GM12878 (cell line): Measurements from ENCODE around the gene ZNF581. TPM values are rescaled to one million over a fixed set of nuclear protein-coding genes. Genes with fewer than 3 reads are reported as not detected.

Experiments used
- CBX3 ChIP-seq: fragments of 200-600 bp; sonication (generic); IDR thresholded peaks from 2 replicates; pipeline ENCODE4 v1.6.1; 2016; ENCODE audit warnings: low read depth, borderline replicate concordance
- EED ChIP-seq: sonication (generic); IDR thresholded peaks from 2 replicates; pipeline ENCODE4 v1.6.1; 2016; ENCODE audit warnings: antibody characterized with exemption, low read depth
- EP300 ChIP-seq, 2 experiments: fragments of 150-350 bp in 1 of 2; IDR thresholded peaks; 2 replicates each; pipeline ENCODE4 v1.6.1; 2011 to 2012; ENCODE audit warnings: low read depth in 2 of 2, low read length in 2 of 2, borderline replicate concordance in 1 of 2, improper control_type of control experiment in 1 of 2, inconsistent platforms in 1 of 2; ENCODE audit not compliant: control insufficient read depth in 1 of 2
- GATAD2B ChIP-seq: fragments of 450-650 bp; conservative IDR thresholded peaks from 2 replicates; pipeline ENCODE4 v1.6.1; 2017; ENCODE audit warnings: low read depth, mild to moderate bottlenecking, moderate library complexity
- HDAC2 ChIP-seq: fragments of 200-600 bp; sonication (generic); IDR thresholded peaks from 2 replicates; pipeline ENCODE4 v1.6.1; 2017
- IRF4 ChIP-seq: IDR thresholded peaks from 2 replicates; pipeline ENCODE4 v1.6.1; 2011; ENCODE audit warnings: low read depth, low read length
- PKNOX1 ChIP-seq: fragments of 450-650 bp; IDR thresholded peaks from 2 replicates; pipeline ENCODE4 v1.6.1; 2016; ENCODE audit warnings: mild to moderate bottlenecking
- PML ChIP-seq: IDR thresholded peaks from 2 replicates; pipeline ENCODE4 v1.6.1; 2012; ENCODE audit warnings: low read length, inconsistent platforms
- POLR2A ChIP-seq: IDR thresholded peaks from 2 replicates; pipeline ENCODE4 v1.6.1; 2011; ENCODE audit warnings: low read depth, mild to moderate bottlenecking, low read length
- POLR2AphosphoS2 ChIP-seq: IDR thresholded peaks from 2 replicates; pipeline ENCODE4 v1.6.1; 2011; ENCODE audit warnings: low read depth, mild to moderate bottlenecking, low read length, improper control_type of control experiment, moderate library complexity
- SIN3A ChIP-seq: IDR thresholded peaks from 2 replicates; pipeline ENCODE4 v1.6.1; 2012; ENCODE audit warnings: low read depth, low read length, improper control_type of control experiment
- SMC3 ChIP-seq: IDR thresholded peaks from 2 replicates; pipeline ENCODE4 v1.6.1; 2011; ENCODE audit warnings: low read length, improper control_type of control experiment, borderline replicate concordance
- TAF1 ChIP-seq: IDR thresholded peaks from 2 replicates; pipeline ENCODE4 v1.6.1; 2011; ENCODE audit warnings: mild to moderate bottlenecking, low read depth, low read length, borderline replicate concordance
- TARDBP ChIP-seq: IDR thresholded peaks from 2 replicates; pipeline ENCODE4 v1.6.1; 2016; ENCODE audit warnings: borderline replicate concordance
- TBL1XR1 ChIP-seq: IDR thresholded peaks from 2 replicates; pipeline ENCODE4 v1.6.1; 2012; ENCODE audit warnings: low read depth, low read length, improper control_type of control experiment
- USF1 ChIP-seq: IDR thresholded peaks from 2 replicates; pipeline ENCODE4 v1.6.1; 2011; ENCODE audit warnings: borderline replicate concordance, low read depth, mild to moderate bottlenecking, moderate library complexity, mixed read lengths, low read length; ENCODE audit not compliant: insufficient read depth; ENCODE audit errors: extremely low read length
- YBX1 ChIP-seq: fragments of 450-650 bp; IDR thresholded peaks from 2 replicates; pipeline ENCODE4 v1.6.1; 2016; ENCODE audit warnings: antibody characterized with exemption
- ZNF274 ChIP-seq: IDR thresholded peaks from one replicate; pipeline ENCODE4 v1.8.0; 2011; ENCODE audit not compliant: insufficient read length, insufficient read depth
- ZNF592 ChIP-seq: fragments of 450-650 bp; IDR thresholded peaks from 2 replicates; pipeline ENCODE4 v1.6.1; 2017; ENCODE audit warnings: mild to moderate bottlenecking, moderate library complexity
- polyA plus RNA-seq, 11 experiments: library from polyadenylated mRNA; depleted of rRNA in 4 of 11; unstranded in 6 of 11; stranded (reverse) in 5 of 11; fragments of >200 nt; fragmentation: Nextera tagmentation in 4 of 11; fragmentation: Illumina TruSeq in 1 of 11; extraction: Ambion mirVana in 4 of 11; extraction: Trizol in 1 of 11; gene quantifications; 1 replicate in 1 of 11; 2 replicates in 10 of 11; pipeline versions ENCODE4 v1.2.1 to v1.2.3, GENCODE V29; 2011 to 2016; ENCODE audit warnings: inconsistent platforms in 2 of 11, missing spikeins in 2 of 11, low read depth in 1 of 11
- total RNA-seq, 4 experiments: library from RNA; depleted of rRNA in 3 of 4; stranded (reverse); fragments of >200 nt in 3 of 4; fragmentation: Illumina TruSeq in 1 of 4; extraction: Trizol in 1 of 4; gene quantifications; 2 replicates each; pipeline versions ENCODE4 v1.2.1 to v1.2.3, GENCODE V29; 2013 to 2021
- TF ChIP-seq, protein P1 (sequence below): IDR thresholded peaks from 2 replicates; pipeline ENCODE4 v1.6.1; 2012; ENCODE audit warnings: low read length, inconsistent platforms
- TF ChIP-seq, protein P2 (sequence below): fragments of 450-650 bp; conservative IDR thresholded peaks from 2 replicates; pipeline ENCODE4 v1.6.1; 2017; ENCODE audit warnings: mild to moderate bottlenecking, moderate library complexity

ZNF581 gene
- total and polyA plus RNA-seq, 10 of the 15 experiments (the other 5 are each of a cell fraction or from before 2014, with no cell fraction given): 4.7 to 45.4 (median 22.2) TPM

- TF ChIP-seq ZNF592 (no peak), SMC3 (no peak), CBX3 (no peak), HDAC2 (no peak), POLR2AphosphoS2 (no peak), EP300 (IDR thresholded peaks at IDR 0.05; ENCODE audit: borderline replicate concordance in 1 of 2, control insufficient read depth in 1 of 2, low read depth in 2 of 2, low read length in 2 of 2) (no peak), EED (no peak), YBX1 (no peak), SIN3A (peak; percentile 37; the same call in 1 of the 2 replicates), USF1 (no peak), GATAD2B (peak; percentile 63; the same call in 1 of the 2 replicates), PML (peak; percentile 40; the same call in 1 of the 2 replicates), TAF1 (peak; percentile 62), IRF4 (no peak), TBL1XR1 (no peak), TARDBP (no peak), ZNF274 (no peak), POLR2A (peak; percentile 74), PKNOX1 (no peak; the same call in 1 of the 2 replicates)
- TF ChIP-seq, protein P1, sequence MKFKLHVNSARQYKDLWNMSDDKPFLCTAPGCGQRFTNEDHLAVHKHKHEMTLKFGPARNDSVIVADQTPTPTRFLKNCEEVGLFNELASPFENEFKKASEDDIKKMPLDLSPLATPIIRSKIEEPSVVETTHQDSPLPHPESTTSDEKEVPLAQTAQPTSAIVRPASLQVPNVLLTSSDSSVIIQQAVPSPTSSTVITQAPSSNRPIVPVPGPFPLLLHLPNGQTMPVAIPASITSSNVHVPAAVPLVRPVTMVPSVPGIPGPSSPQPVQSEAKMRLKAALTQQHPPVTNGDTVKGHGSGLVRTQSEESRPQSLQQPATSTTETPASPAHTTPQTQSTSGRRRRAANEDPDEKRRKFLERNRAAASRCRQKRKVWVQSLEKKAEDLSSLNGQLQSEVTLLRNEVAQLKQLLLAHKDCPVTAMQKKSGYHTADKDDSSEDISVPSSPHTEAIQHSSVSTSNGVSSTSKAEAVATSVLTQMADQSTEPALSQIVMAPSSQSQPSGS: no peak
- TF ChIP-seq, protein P2, sequence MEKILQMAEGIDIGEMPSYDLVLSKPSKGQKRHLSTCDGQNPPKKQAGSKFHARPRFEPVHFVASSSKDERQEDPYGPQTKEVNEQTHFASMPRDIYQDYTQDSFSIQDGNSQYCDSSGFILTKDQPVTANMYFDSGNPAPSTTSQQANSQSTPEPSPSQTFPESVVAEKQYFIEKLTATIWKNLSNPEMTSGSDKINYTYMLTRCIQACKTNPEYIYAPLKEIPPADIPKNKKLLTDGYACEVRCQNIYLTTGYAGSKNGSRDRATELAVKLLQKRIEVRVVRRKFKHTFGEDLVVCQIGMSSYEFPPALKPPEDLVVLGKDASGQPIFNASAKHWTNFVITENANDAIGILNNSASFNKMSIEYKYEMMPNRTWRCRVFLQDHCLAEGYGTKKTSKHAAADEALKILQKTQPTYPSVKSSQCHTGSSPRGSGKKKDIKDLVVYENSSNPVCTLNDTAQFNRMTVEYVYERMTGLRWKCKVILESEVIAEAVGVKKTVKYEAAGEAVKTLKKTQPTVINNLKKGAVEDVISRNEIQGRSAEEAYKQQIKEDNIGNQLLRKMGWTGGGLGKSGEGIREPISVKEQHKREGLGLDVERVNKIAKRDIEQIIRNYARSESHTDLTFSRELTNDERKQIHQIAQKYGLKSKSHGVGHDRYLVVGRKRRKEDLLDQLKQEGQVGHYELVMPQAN: peak; percentile 65; the same call in 1 of the 2 replicates
Observed at GRCh38 chr19:55599842-55600661, 43.4 kb upstream of the ZNF581 start, which contains the start of gene ZNF524 (continued).
